Muscle layer of colon (tissue), 2 donors: ENCODE data around the gene KCTD17.

Experiments
- H3K27ac ChIP-seq: one replicate; pipeline ENCODE4 v1.7.0; 2013; ENCODE audit warnings: low read depth, mild to moderate bottlenecking, low read length, moderate library complexity
- H3K27me3 ChIP-seq, 2 donors: one replicate each; pipeline ENCODE4 v1.7.0; 2013; ENCODE audit warnings: low read length in 2 of 2, mild to moderate bottlenecking in 2 of 2; ENCODE audit not compliant: insufficient read depth in 2 of 2, control insufficient read depth in 1 of 2
- H3K36me3 ChIP-seq: one replicate; pipeline ENCODE4 v1.7.0; 2013; ENCODE audit warnings: mild to moderate bottlenecking, low read length; ENCODE audit not compliant: insufficient read depth
- H3K4me1 ChIP-seq: one replicate; pipeline ENCODE4 v1.7.0; 2013; ENCODE audit warnings: mild to moderate bottlenecking, low read length; ENCODE audit not compliant: insufficient read depth
- H3K4me3 ChIP-seq, 2 donors: one replicate each; pipeline ENCODE4 v1.7.0; 2013; ENCODE audit warnings: low read length in 2 of 2, low read depth in 1 of 2, mild to moderate bottlenecking in 1 of 2, moderate library complexity in 1 of 2
- H3K9ac ChIP-seq: one replicate; pipeline ENCODE4 v1.7.0; 2013; ENCODE audit warnings: low read length
- H3K9me3 ChIP-seq: one replicate; pipeline ENCODE4 v1.7.0; 2013; ENCODE audit warnings: mild to moderate bottlenecking, low read length
- donor health status: abdominal sarcoma.
- donor health status: Adenocarcinoma of cecum.

KCTD17 gene, protein sequence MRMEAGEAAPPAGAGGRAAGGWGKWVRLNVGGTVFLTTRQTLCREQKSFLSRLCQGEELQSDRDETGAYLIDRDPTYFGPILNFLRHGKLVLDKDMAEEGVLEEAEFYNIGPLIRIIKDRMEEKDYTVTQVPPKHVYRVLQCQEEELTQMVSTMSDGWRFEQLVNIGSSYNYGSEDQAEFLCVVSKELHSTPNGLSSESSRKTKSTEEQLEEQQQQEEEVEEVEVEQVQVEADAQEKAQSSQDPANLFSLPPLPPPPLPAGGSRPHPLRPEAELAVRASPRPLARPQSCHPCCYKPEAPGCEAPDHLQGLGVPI

DNA sequence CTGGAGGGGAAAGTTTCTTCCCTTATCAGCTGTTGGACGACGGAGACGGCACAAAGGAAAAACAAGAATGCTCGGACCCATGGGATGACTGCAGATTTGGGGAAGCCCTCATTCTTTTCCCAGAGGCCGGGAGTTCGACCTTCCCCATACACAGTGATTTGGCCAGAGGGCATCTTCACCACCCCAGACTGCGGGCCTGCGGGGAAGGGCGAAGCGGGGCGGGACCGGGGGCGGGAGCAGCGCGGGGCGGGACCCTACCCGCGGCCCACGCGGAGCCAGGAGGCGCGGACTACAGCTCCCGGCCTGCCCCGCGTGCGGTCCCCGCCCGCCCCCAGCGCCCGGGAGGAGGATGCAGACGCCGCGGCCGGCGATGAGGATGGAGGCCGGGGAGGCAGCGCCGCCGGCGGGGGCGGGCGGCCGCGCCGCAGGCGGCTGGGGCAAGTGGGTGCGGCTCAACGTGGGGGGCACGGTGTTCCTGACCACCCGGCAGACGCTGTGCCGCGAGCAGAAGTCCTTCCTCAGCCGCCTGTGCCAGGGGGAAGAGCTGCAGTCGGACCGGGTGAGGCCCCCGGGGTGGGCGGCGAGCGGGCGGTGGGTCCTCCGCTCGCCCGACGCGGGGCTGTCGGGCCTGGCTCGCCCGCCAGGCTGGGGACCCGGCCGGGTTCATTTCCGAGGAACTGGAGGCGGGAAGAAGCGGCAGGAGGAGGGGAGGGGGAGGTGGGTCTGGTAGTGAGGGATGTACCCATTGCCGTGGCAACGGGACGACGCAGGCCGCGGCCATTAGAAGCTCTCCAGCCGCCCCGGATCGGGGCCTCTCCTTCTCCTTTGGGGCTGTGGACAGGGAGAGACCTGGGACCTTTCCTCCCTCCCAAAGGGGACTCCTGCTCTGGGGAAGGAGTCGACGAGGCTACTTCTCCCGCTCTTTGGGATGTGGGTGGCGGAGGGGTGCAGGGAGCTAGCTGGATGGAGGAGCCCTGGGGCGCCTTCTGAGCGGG lies at the start of gene KCTD17:
Gene KCTD17, plus strand, starts transcription at position 352 of the 995 bp plus-strand sequence. Its CDS starts 19 bp downstream, at position 371.
- Histone ChIP-seq H3K4me1 (peaks cover 12% of the 10 kb centered on the region), H3K4me3 (peak within 1 kb of the TSS; percentile 52 to 59), H3K27me3 (no peaks in the 10 kb centered on the region), H3K9me3 (no peaks in the 10 kb centered on the region), H3K9ac (no peak within 1 kb of the TSS), H3K27ac (no peak within 1 kb of the TSS), H3K36me3 (peaks cover 13% of the 10 kb centered on the region)

DNA sequence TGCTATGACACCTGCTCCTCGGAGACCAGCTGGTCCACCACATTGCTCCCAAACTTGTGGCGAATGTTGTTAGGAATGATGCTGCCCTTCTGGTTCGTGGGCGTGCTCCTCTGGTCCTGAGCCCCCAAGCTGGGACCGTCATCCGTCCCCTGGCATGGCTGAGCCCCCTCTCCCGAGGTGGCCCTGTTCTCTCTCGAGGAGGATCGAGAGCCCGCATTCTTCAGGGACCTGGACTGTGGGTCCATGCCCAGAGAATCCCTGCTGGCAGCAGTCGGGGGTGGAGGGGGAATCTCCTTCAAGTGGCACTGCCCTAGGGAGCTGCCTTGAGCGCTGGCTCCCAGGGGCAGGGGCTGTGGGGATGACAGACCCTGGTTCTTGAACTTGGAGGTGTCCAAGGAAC lies 49.7 kb upstream of the KCTD17 start:
- Histone ChIP-seq H3K9me3 (no peaks in the 10 kb centered on the region), H3K27me3 (no peaks in the 10 kb centered on the region), H3K36me3 (no peaks in the 10 kb centered on the region), H3K9ac (no peak overlapping the region), H3K4me1 (no peaks in the 10 kb centered on the region), H3K4me3 (no peak overlapping the region), H3K27ac (no peak overlapping the region)

DNA sequence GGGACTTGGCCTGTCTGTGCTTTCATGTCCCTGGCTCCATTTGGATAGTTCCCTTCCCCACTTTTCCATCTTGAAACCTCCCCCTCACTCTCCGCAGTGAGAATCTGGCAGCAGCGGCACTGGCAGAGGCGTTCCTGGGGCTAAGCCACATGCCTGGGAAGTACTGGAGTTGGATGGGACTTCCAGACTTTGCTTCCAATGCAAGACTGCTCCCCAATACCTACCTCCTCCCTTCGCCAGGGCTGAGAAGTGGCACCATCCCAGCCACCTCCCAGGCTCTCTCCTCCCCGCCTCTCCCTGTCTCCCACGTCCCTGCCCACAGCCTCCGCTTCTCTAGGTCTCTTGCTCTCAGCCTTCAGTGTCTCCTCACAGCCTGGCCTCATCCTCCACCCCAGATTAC lies 48.9 kb upstream of the KCTD17 start:
- H3K27me3 ChIP-seq = no peaks in the 10 kb centered on the region
- no peak overlapping the region for H3K9ac ChIP-seq
- no peaks in the 10 kb centered on the region for H3K9me3 ChIP-seq
- no peaks in the 10 kb centered on the region for H3K36me3 ChIP-seq
- H3K4me3 ChIP-seq = no peak overlapping the region
- H3K4me1 ChIP-seq = no peaks in the 10 kb centered on the region
- H3K27ac ChIP-seq = no peak overlapping the region

DNA sequence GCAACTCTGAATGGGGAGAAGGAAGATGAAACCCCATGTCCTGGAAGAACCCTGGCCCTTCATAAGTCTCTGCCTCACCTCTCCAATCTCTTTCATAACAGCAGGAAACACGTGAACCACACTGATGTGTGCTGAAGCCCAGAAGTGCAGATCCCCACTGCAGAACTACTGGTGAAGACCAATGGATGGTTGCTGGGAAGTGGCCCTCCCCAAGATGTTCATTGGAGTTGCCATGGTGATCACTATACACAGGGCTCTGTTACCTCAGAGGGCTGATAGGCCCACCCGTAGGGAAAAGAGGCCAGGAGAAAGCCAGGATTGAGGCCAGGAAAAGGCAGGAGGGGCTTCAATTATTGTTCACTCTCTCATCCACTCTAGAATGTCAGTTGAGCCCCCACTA lies 43.9 kb upstream of the KCTD17 start:
- no peak overlapping the region for H3K27ac ChIP-seq
- no peak overlapping the region for H3K9ac ChIP-seq
- no peaks in the 10 kb centered on the region for H3K36me3 ChIP-seq
- no peak overlapping the region for H3K4me3 ChIP-seq
- H3K27me3 ChIP-seq = no peaks in the 10 kb centered on the region
- no peaks in the 10 kb centered on the region for H3K9me3 ChIP-seq
- peaks cover 7% of the 10 kb centered on the region for H3K4me1 ChIP-seq

DNA sequence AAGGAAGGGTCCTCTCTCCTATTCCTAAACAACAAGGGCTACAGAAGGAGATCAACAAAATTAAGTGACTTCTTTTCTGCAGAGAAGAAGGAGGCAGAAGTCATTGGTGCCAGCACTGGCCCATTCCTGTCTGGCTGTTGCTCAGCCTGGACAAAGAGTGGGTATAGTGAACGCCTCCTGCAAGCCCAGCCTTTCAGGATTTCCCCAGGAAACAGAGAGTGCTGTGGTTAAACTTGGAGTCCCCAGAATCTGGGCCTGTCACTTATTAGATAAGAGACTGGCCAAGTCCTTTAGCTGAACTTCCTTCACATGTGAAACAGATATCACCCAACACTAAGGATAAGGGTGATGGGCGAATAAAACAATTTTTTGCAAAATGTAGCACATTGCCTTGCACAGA lies 43.2 kb upstream of the KCTD17 start:
- Histone ChIP-seq H3K9ac (no peak overlapping the region), H3K27ac (no peak overlapping the region)

DNA sequence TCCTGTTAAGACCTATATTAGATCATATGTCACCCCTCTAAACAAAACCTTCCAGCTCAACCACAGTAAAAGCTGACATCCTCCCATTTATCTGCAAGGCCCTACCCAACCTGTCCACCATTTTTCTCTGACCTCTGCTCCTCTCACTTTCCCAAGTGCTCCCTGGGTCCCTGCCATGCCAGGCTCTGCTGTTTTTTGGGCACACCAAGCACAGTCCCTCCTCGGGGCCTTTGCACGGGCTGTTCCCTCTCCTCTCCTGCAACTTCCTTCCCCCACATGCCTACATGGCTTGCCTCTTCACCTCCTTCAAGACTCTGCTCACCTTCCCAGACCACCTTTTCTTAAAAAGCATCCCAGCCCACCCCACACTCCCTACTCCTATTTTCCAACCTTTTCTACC lies 42.1 kb upstream of the KCTD17 start:
- no peaks in the 10 kb centered on the region for H3K36me3 ChIP-seq
- no peaks in the 10 kb centered on the region for H3K9me3 ChIP-seq
- no peak overlapping the region for H3K4me3 ChIP-seq
- peaks cover 7% of the 10 kb centered on the region for H3K4me1 ChIP-seq
- H3K27ac ChIP-seq = no peak overlapping the region
- H3K9ac ChIP-seq = no peak overlapping the region
- H3K27me3 ChIP-seq = no peaks in the 10 kb centered on the region

More for the DNA sequence above, 43.2 kb upstream of the KCTD17 start:
- Histone ChIP-seq H3K36me3 (no peaks in the 10 kb centered on the region), H3K9me3 (no peaks in the 10 kb centered on the region), H3K27me3 (no peaks in the 10 kb centered on the region), H3K4me1 (peaks cover 7% of the 10 kb centered on the region), H3K4me3 (no peak overlapping the region)

DNA sequence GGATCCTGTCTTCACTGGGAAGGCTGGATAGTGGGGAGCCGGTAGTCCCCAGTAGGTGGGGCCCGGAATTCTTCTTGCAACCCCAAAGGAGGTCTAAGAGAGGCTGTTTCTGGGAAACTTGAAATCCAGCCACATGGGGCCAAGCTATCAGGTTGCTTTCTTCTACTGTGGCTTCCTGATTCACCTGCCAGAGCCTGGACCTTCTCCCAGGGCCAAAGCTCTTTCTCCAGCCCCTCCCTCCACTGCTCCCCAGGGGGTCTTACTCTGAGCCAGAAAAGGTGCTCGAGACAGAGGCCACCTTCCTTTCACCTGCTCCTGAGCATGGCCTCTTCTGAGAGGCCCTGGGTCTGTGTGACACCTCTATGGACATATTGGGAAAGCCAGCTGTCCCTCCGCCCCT lies 41.4 kb upstream of the KCTD17 start:
- no peaks in the 10 kb centered on the region for H3K27me3 ChIP-seq
- H3K9ac ChIP-seq = no peak overlapping the region
- no peaks in the 10 kb centered on the region for H3K9me3 ChIP-seq
- no peak overlapping the region for H3K27ac ChIP-seq
- no peaks in the 10 kb centered on the region for H3K36me3 ChIP-seq
- H3K4me3 ChIP-seq = no peak overlapping the region
- H3K4me1 ChIP-seq = peaks cover 7% of the 10 kb centered on the region

DNA sequence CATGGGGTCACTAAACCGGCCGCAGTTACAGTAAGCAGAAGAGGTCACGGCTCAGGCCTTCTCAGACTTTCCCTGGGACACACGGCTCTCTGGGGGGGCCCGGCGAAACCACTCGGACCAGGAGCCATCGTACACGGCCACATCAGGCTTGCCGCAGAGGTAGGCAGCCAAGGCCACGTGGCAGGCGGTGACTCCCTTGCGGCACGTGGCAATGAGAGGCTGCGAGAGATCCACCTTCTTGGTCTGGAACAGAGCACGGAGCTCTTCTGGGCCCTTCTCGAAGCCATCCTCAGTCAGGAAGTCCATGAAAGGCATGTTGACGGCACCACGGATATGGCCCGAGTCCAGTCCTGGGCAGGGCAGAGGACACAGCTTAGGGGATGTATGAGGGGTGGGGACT lies 40.6 kb upstream of the KCTD17 start:
- H3K36me3 ChIP-seq = no peaks in the 10 kb centered on the region
- H3K27me3 ChIP-seq = no peaks in the 10 kb centered on the region
- no peak overlapping the region for H3K9ac ChIP-seq
- H3K4me1 ChIP-seq = peaks cover 7% of the 10 kb centered on the region
- H3K9me3 ChIP-seq = no peaks in the 10 kb centered on the region
- H3K27ac ChIP-seq = no peak overlapping the region
- no peak overlapping the region for H3K4me3 ChIP-seq

DNA sequence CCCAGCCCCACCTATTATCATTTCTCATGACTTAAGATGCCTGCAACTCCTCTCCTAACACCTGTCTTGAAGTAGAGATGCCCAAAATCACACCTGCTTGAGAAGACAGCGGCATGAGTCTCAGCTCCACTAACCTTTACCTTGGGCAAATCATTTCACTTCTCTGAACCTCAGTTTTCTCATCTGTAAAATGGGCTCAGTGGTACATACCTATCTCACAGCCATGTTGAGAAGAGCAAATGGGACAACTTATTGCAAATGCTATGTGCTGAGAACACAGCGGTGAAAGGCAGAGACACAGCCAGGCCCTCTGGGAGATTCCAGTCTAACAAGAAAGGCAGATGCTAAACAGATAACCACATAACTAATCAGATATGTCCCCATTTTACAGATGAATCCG lies 40.1 kb upstream of the KCTD17 start:
- Histone ChIP-seq H3K27me3 (no peaks in the 10 kb centered on the region), H3K4me1 (peaks cover 9% of the 10 kb centered on the region), H3K9ac (no peak overlapping the region), H3K27ac (no peak overlapping the region), H3K4me3 (no peak overlapping the region), H3K36me3 (no peaks in the 10 kb centered on the region), H3K9me3 (no peaks in the 10 kb centered on the region)

DNA sequence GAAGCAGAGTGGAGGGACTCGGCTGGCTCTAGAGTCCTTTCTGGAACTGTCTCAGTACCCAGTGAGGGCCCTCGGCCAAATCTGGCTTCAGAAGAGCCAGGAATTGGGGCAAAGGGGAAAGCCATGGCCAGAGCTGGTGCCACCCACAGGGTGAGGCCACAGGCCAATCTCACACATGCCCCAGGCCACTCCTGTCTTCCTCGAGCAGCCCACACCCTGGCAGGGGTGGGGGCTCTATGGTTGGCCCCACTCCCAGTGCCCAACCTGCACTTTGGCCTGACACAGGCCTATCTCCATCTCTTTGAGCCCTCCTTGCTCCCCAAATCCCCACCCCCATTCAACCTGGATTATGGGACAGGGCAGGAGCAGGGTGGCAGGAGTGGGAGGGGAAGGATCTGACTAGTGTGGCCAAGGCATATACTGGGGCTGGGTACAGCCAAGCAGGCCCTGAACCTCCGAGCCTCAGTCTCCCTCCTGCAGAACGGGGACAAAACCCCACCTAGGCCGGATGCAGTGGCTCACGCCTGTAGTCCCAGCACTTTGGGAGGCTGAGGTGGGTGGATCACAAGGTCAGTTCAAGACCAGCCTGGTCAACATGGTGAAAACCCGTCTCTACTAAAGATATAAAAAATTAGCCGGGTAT lies 39.2 kb upstream of the KCTD17 start:
- Histone ChIP-seq H3K9me3 (no peaks in the 10 kb centered on the region), H3K9ac (no peak overlapping the region), H3K4me1 (peaks cover 18% of the 10 kb centered on the region), H3K27ac (no peak overlapping the region), H3K4me3 (no peak overlapping the region), H3K27me3 (no peaks in the 10 kb centered on the region), H3K36me3 (no peaks in the 10 kb centered on the region)

DNA sequence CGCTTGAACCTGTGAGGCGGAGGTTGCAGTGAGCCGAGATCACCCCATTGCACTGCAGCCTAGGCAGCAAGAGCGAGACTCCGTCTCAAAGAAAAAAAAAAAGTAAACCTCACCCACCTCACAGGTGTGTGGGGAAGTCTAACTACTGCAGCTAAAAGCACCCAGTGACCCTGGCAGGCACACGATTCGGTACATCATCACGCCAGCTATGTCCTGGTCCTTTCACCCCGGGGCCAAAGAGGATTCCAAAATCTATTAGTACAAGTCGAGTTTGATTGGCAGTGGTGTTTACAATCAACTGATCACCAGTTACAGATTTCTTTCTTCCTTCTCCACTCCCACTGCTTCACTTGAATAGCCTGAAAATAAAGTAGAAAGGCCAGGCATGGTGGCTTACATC lies 38.6 kb upstream of the KCTD17 start:
- Histone ChIP-seq H3K36me3 (no peaks in the 10 kb centered on the region), H3K9me3 (no peaks in the 10 kb centered on the region), H3K4me3 (no peak overlapping the region), H3K27me3 (no peaks in the 10 kb centered on the region), H3K9ac (no peak overlapping the region), H3K4me1 (peaks cover 24% of the 10 kb centered on the region), H3K27ac (no peak overlapping the region)
